Urothelium cell line (cell line): ENCODE results near the gene GATD1.

Experiments used
- DNase-seq: peaks from one replicate; pipeline ENCODE4 v3.0.0; 2011; ENCODE audit warnings: low spot score, mixed read lengths
- FAIRE-seq: peaks from 2 replicates; lab custom pipeline; 2011; peaks lifted over from hg19 to GRCh38; lab: Jason Lieb, UNC

The GATD1 gene

GRCh38 chr11:813072-813455 lies 35.8 kb upstream of the GATD1 start:
- DNase-seq (no peak), FAIRE-seq (no peak)

DNA sequence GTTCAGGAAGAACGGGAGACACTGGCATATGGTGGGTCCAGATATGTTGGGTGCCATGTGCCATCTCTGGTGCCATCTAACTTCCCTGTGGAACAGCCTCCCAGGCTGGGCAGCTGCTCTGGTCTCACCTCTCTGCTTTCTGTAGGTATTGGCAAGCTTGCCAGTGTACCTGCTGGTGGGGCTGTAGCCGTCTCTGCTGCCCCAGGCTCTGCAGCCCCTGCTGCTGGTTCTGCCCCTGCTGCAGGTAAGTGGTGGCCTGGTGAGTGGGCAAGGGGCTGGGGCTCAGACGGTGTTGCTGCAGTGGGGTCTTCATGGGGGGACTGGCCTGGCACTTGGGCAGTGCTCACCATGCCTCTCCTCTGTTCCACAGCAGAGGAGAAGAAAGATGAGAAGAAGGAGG lies 35.1 kb upstream of the GATD1 start:
- no peak for FAIRE-seq
- no peak for DNase-seq

DNA sequence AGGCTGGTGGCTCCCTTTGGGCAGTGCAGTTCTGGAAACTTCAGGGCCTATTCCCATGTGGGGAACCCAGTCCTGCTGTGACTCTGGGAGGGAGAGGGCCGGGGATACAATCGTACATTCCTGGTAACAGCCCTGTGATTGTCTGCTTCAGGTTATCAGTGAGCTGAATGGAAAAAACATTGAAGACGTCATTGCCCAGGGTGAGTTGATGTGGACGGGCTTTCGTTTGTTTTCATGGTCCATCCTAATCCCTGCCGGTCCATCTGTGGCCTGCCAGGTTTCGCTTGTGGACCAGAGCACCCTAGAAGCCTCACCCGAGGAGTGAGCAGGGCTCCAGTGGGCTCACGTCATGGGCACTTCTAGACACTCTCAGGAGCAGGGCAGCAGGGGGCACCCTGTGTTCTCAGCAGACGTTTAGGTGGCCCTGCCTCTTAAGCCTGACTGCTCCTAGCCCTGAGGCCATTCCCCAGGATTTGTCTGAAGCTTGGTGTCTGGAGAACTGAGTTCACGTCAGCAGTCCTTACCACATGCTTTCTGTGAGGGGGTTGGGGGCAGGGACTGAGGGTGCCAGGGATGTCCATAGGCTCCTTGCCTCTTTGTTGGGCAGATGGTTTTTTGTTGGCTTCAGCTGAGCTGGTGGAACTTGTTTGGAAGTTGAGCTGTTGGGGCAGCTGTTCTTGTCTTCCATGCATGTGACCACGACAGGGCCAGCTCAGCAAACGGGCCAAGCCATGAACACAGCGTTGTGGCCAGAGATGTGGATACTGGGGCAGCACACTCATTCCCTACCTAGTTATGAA lies 34.4 kb upstream of the GATD1 start:
- DNase-seq: no peak
- FAIRE-seq: no peak

- FAIRE-seq (no peak), DNase-seq (no peak)
Observed at GRCh38 chr11:810040-810567, 32.8 kb upstream of the GATD1 start.

DNA sequence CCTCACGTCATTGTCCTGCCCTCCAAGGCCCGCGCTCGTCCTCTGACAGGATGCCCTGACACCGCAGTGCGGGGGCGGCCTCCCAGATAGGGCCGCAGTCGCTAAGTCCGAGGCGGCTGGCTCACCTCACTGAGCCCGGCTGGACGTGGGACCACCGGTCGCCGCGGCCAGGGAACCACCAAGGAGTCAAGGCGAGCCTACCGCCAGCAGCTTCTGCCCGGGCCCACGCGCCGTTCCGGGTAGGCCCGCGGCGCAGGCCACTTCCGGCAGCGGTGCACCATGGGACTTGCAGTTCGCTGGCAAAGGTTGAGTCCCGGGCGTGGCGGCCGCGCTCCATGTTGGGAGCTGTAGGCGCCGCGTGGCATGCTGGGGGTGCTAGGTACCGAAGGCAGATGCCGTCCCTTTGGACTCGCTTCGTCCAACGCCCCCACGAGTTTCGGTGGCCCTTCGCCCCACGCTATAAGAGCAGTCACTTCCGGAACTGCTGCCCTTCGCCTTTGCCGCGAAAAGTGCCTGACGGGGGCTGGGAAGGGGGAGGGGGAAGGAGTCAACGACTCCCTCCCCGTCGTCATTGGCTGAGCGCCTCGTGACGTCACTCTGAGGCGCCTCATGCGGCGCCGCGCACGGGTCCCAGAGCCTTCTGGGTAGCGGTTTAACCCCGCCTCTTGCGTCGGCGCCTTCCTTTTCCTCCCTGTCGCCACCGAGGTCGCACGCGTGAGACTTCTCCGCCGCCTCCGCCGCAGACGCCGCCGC lies 32.2 kb upstream of the GATD1 start, which contains the start of gene RPLP2:
RPLP2 (plus strand) TSS at position 681 of the 753 bp plus-strand sequence. CDS start 268 bp downstream, outside the sequence.
- FAIRE-seq (peak; percentile 89), DNase-seq (peak; percentile 87)

DNA sequence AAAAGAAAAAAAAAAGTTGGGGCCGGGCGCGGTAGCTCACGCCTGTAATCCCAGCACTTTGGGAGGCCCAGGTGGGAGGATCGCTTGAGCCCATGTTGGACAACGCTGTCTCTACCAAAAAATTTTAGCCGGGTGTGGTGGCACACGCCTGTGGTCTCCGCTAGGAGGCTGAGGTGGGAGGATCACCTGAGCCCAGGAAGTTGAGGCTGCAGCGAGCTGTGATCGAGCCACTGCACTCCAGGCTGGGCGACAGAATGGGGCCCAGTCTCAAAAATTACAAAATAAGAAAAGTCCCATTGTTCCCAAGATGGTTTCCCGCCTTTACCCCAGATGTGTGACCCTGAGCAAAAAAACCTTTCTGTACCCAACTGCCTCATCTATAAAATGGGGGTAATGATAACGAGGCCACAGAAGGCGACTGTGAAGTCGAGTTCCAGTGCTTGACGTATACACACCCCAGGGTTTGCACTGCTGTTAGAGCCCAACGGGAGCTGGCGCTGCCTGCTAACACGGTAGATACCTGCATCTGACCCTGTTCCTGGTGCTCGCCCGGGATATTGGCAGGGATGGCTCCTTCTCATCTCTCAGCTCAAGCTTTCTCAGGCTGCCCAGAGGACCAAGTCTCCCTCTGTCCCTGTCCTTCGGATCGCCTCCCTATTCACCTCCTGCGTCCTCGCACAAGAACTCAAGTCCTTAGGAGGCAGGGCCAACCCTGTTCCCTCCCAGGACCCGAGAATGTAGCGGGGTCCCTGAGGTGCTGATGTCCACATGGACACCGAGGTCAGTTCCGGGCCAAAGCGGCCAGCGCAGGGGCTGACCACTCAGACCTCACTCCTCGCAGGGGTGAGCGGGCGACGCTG lies 31.4 kb upstream of the GATD1 start:
- DNase-seq: no peak
- FAIRE-seq: no peak

- DNase-seq (no peak), FAIRE-seq (no peak)
Observed at GRCh38 chr11:804599-804964, 27.3 kb upstream of the GATD1 start.

DNA sequence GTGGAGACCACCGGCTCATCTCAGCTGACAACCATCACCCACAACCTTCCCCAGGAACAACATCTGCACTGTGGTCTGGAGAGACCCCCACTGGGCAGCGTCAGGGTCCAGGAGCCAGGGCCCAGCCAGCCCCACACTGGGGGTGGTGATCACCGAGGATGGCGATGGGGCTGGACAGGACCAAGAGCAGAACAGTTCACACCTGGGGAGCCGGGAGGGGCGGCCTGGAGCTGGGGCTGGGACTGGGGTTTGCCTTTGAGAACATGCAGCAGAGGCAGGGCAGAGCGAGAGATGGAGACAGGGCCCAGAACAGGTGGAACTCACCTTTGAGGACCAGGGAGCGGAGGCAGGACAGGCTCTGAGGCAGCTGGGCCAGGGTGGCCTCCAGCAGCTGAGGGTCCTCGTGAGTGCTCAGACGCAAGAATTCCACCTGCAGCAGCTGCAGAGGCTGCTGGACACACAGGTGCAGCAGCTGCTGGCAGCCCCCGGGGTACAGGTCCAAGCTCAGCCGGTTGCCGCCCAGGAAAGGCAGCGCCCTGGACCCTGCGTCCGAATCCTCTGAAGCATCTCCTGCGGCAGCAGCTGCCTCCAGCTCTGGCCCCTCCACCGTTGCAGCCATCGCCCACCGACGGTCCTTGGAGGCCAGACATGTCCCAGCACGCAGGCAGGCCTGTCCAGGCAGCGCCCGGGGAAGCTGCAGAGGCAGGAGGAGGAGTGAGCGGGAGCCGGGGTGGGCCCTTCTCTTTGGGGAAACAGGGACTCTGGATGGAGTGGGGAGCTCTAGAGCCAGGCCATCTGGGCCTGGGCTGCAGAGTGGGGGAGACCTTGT lies 26.7 kb upstream of the GATD1 start:
- DNase-seq: peak; percentile 11
- FAIRE-seq: no peak

DNA sequence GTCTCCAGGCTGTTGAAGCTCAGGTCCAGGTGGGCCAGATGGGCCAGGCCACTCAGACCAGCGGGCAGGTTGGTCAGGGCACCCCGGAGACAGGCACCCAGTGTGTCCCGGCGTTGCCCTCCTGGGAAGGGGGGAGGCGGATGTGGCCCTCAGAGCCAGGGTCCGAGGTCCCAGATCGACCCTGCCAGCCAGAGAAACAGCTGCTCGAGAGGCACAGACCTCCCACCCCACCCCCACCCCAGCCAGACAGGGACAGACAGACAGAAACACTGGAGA lies 26.1 kb upstream of the GATD1 start:
- DNase-seq: no peak
- FAIRE-seq: no peak

- FAIRE-seq: no peak
- DNase-seq: no peak
Observed at GRCh38 chr11:802693-803466, 25.6 kb upstream of the GATD1 start.

GRCh38 chr11:802018-802617 lies 24.8 kb upstream of the GATD1 start:
- DNase-seq: no peak
- no peak for FAIRE-seq

DNA sequence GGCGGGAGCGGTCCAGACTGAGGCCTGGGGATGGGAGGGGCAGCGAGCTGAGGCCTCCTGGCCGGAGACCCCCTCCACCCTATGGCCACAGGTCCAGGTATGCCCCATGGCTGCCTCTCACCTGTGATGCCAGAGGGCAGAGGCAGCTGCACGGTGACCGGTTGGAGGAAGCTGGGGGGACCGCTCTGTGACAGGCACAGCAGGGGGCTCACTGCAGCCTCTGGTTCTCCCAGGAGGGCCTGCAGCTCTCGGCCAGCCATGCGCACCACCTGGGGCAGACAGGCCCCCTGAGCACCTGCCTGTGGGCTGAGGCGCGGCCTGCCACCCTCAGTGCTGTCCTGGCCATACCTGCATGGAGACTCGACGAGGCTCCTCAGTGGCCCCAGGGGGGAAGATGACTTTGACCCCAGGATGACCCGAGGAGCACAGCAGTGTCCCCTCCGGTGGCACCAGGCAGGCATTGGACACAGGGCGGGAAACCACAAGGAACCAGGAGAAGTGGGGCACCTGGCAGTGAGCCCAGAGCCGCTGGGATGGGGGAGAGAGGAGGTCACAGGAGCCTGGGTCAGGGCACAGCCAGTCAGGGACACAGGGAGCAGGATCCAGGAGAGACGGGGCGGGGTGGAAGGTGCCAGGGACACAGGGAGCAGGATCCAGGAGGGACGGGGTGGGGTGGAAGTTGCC lies 24.0 kb upstream of the GATD1 start:
- FAIRE-seq (no peak), DNase-seq (no peak)

- no peak for FAIRE-seq
- DNase-seq: no peak
Observed at GRCh38 chr11:800473-800872, 23.2 kb upstream of the GATD1 start.

- FAIRE-seq (no peak), DNase-seq (no peak)
Observed at GRCh38 chr11:799641-800316, 22.5 kb upstream of the GATD1 start.

- peak; percentile 85 for DNase-seq
- FAIRE-seq: peak; percentile 37
Observed at GRCh38 chr11:798093-798713, 20.9 kb upstream of the GATD1 start, which contains the start of gene SLC25A22. TSS of gene SLC25A22 (minus strand) at chr11:798281. CDS start at chr11:795006, 3,275 bp downstream.

DNA sequence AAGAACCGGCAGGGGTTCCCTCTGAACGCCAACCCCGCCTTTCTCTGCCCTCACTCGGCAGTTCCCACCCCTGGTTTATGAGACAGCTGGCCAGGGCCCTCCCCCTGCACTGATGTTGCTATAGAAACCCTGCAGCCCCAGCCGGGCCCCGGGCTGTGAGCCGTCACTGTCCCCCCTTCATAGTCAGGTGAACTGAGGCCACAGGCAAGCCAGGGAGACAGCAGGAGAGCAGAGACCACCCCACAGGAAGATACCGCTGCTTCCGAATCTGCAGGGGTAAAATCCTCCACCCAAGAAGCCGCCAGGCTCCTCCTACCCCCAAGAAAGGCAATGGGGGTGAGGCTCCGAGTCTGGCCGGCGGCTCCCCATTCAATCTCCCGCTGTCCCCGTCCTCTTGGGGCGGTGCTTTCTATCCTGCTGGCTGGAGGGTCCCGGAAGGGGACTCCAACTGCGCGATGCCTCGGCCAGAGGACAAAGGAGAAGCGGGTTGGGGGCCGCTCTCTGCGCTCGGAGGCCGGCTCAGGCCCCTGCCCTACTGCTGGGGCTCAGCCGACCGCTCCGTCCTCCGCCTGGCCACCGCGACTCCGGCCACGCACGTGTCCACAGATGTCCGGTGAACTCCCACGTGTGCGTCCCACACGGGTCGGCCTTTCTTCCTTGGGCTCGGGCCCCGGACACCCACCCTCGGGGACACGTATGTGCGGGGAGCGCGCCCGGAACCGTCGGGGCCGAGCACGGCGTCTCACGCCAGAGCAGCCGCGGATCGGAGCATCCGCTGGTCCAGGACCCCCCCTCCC lies 20.2 kb upstream of the GATD1 start:
- peak; percentile 71 for DNase-seq
- FAIRE-seq: no peak
